HepG2 (cell line): ENCODE measurements around the gene BST1. TPM values are rescaled to one million over a fixed set of nuclear protein-coding genes. Genes with fewer than 3 reads are reported as not detected.

Experiments used
- ARHGAP35 ChIP-seq: sonication (generic); formaldehyde crosslinking; IDR thresholded peaks from 2 replicates; pipeline ENCODE4 v1.9.0; 2022; ENCODE audit warnings: mild to moderate bottlenecking, inconsistent platforms, moderate library complexity, missing genetic modification reagents, borderline replicate concordance
- ARNT2 ChIP-seq: sonication (generic); formaldehyde crosslinking; IDR thresholded peaks from 2 replicates; pipeline ENCODE4 v1.8.0; 2022; ENCODE audit warnings: mild to moderate bottlenecking, low read depth, missing genetic modification reagents, moderate library complexity
- CEBPG ChIP-seq: IDR thresholded peaks from 2 replicates; pipeline ENCODE4 v1.6.1; 2016
- CREM ChIP-seq, 2 experiments: sonication (generic) in 1 of 2; formaldehyde crosslinking in 1 of 2; IDR thresholded peaks; 2 replicates each; pipeline versions ENCODE4 v1.4.0 to v1.6.1; 2016 to 2020; ENCODE audit warnings: antibody characterized with exemption in 1 of 2, mild to moderate bottlenecking in 1 of 2, missing genetic modification reagents in 1 of 2
- FLYWCH1 ChIP-seq: sonication (generic); formaldehyde crosslinking; IDR thresholded peaks from 2 replicates; pipeline ENCODE4 v1.8.1; 2023; ENCODE audit warnings: mild to moderate bottlenecking, missing genetic modification reagents
- GABPA ChIP-seq, 2 experiments: IDR thresholded peaks; 2 replicates each; pipeline ENCODE4 v1.6.1; 2011 to 2016; ENCODE audit warnings: low read depth in 2 of 2, low read length in 1 of 2, missing biosample characterization in 1 of 2, missing genetic modification characterization in 1 of 2
- NCOA5 ChIP-seq: sonication (generic); formaldehyde crosslinking; IDR thresholded peaks from 2 replicates; pipeline ENCODE4 v1.4.0; 2020; ENCODE audit warnings: missing genetic modification reagents
- NCOR1 ChIP-seq: fragments of 200-600 bp; sonication (generic); IDR thresholded peaks from 2 replicates; pipeline ENCODE4 v1.7.0; 2017; ENCODE audit warnings: antibody characterized with exemption, low read length, borderline replicate concordance
- NFE2L1 ChIP-seq: sonication (generic); formaldehyde crosslinking; IDR thresholded peaks from 2 replicates; pipeline ENCODE4 v1.4.0; 2020; ENCODE audit warnings: missing genetic modification reagents, mild to moderate bottlenecking, borderline replicate concordance
- PHB2 ChIP-seq: fragments of 450-650 bp; IDR thresholded peaks from 2 replicates; pipeline ENCODE4 v1.6.1; 2018; ENCODE audit not compliant: partially characterized antibody
- PITX1 ChIP-seq: sonication (generic); formaldehyde crosslinking; IDR thresholded peaks from 2 replicates; pipeline ENCODE4 v1.5.1; 2020; ENCODE audit warnings: mild to moderate bottlenecking, missing genetic modification reagents
- RARG ChIP-seq: sonication (generic); formaldehyde crosslinking; IDR thresholded peaks from 2 replicates; pipeline ENCODE4 v1.4.0; 2020; ENCODE audit warnings: low read depth, mild to moderate bottlenecking, missing genetic modification reagents
- SMAD9 ChIP-seq: sonication (generic); formaldehyde crosslinking; IDR thresholded peaks from 2 replicates; pipeline ENCODE4 v1.5.1; 2020; ENCODE audit warnings: mild to moderate bottlenecking, missing genetic modification reagents
- WIZ ChIP-seq: sonication (generic); formaldehyde crosslinking; IDR thresholded peaks from 2 replicates; pipeline ENCODE4 v1.5.1; 2020; ENCODE audit warnings: mild to moderate bottlenecking, missing genetic modification reagents
- XBP1 ChIP-seq: sonication (generic); formaldehyde crosslinking; IDR thresholded peaks from 2 replicates; pipeline ENCODE4 v1.5.0; 2020; ENCODE audit warnings: missing genetic modification reagents
- ZFP36L1 ChIP-seq: sonication (generic); formaldehyde crosslinking; IDR thresholded peaks from 2 replicates; pipeline ENCODE4 v1.8.0; 2022; ENCODE audit warnings: mild to moderate bottlenecking, missing genetic modification reagents, moderate library complexity
- ZFP91 ChIP-seq: sonication (generic); formaldehyde crosslinking; IDR thresholded peaks from 2 replicates; pipeline ENCODE4 v1.9.0; 2022; ENCODE audit warnings: missing genetic modification reagents, mild to moderate bottlenecking, borderline replicate concordance
- ZGPAT ChIP-seq: IDR thresholded peaks from 2 replicates; pipeline ENCODE4 v1.6.1; 2016; ENCODE audit warnings: mild to moderate bottlenecking
- ZNF296 ChIP-seq: sonication (generic); formaldehyde crosslinking; conservative IDR thresholded peaks from 2 replicates; pipeline ENCODE4 v1.5.0; 2020; ENCODE audit warnings: mild to moderate bottlenecking, missing genetic modification reagents
- ZNF724P ChIP-seq: sonication (generic); formaldehyde crosslinking; IDR thresholded peaks from 2 replicates; pipeline ENCODE4 v1.8.0; 2022; ENCODE audit warnings: missing genetic modification reagents, borderline replicate concordance
- ZNF768 ChIP-seq: sonication (generic); formaldehyde crosslinking; IDR thresholded peaks from 2 replicates; pipeline ENCODE4 v1.4.0; 2020; ENCODE audit warnings: missing genetic modification reagents
- polyA plus RNA-seq, 8 experiments: library from polyadenylated mRNA; depleted of rRNA in 3 of 8; stranded (reverse) in 7 of 8; unstranded in 1 of 8; fragments of >200 nt; fragmentation: Illumina TruSeq in 4 of 8; extraction: Trizol in 4 of 8; gene quantifications; 2 replicates each; pipeline versions ENCODE4 v1.2.1 to v1.2.3, GENCODE V29; 2011 to 2016; ENCODE audit warnings: low read depth in 4 of 8, missing spikeins in 1 of 8, mixed read lengths in 1 of 8; ENCODE audit not compliant: insufficient read depth in 1 of 8
- total RNA-seq, 5 experiments: library from RNA; depleted of rRNA; stranded (reverse); fragments of >200 nt; fragmentation: Illumina TruSeq; extraction: Trizol; gene quantifications; 2 replicates each; pipeline ENCODE4 v1.2.3, GENCODE V29; 2016; ENCODE audit warnings: low read depth in 1 of 5

BST1 gene
- total and polyA plus RNA-seq, 2 of the 13 experiments (the other 11 are each of a cell fraction or from before 2014, with no cell fraction given): 0.09 to 0.49 TPM

GRCh38 chr4:15681372-15682241, 21.3 kb upstream of the BST1 start, which contains the start of gene FAM200B (continued):
- TF ChIP-seq ZFP91 (peak; percentile 90; the same call in 1 of the 2 replicates), CEBPG (CRISPR knock-in tag) (peak; percentile 18; the same call in 1 of the 2 replicates), PITX1 (CRISPR knock-in tag) (peak; percentile 59; the same call in 1 of the 2 replicates), WIZ (CRISPR knock-in tag) (0 out of 2 replicates have a peak, but pooled peaks have one; percentile 45), NCOA5 (CRISPR knock-in tag) (no peak), CREM (IDR thresholded peaks at IDR 0.05) (peak; percentile 37), CREM (CRISPR knock-in tag; IDR thresholded peaks at IDR 0.05) (no peak), ZNF296 (CRISPR knock-in tag) (no peak), ARNT2 (peak; percentile 99), NFE2L1 (no peak), FLYWCH1 (CRISPR knock-in tag) (no peak), ZNF768 (peak; percentile 59), PHB2 (no peak), RARG (CRISPR knock-in tag) (no peak), XBP1 (CRISPR knock-in tag) (no peak; the same call in 1 of the 2 replicates), SMAD9 (0 out of 2 replicates have a peak, but pooled peaks have one; percentile 32), ARHGAP35 (CRISPR knock-in tag) (peak; percentile 54; the same call in 1 of the 2 replicates), GABPA (IDR thresholded peaks at IDR 0.05; ENCODE audit: low read depth, low read length) (peak; percentile 66), GABPA (CRISPR knock-in tag; IDR thresholded peaks at IDR 0.05; ENCODE audit: low read depth) (peak; percentile 91), ZFP36L1 (CRISPR knock-in tag) (peak; percentile 93), ZGPAT (CRISPR knock-in tag) (peak; percentile 89), ZNF724P (peak; percentile 83; the same call in 1 of the 2 replicates), NCOR1 (no peak)
